Smooth muscle cell (in vitro differentiated cells): ENCODE results near the gene MACROH2A2. TPM values are rescaled to one million over a fixed set of nuclear protein-coding genes. Genes with fewer than 3 reads are reported as not detected.

Source experiments
- DNase-seq: peaks from one replicate; lab custom pipeline; 2025; ENCODE audit not compliant: unreplicated experiment; lab: John Stamatoyannopoulos, UW
- H2AFZ ChIP-seq: fragments of 200-600 bp; sonication (generic); 2 replicates; pipeline ENCODE4 v1.6.0; 2016; ENCODE audit warnings: antibody characterized with exemption, low read depth, mild to moderate bottlenecking
- H3F3A ChIP-seq: fragments of 200-600 bp; sonication (generic); 2 replicates; pipeline ENCODE4 v1.6.0; 2017; ENCODE audit warnings: antibody characterized with exemption, low read depth
- H3K27ac ChIP-seq: fragments of 200-600 bp; sonication (generic); 2 replicates; pipeline ENCODE4 v1.5.1; 2016; ENCODE audit warnings: low read depth, mild to moderate bottlenecking
- H3K27me3 ChIP-seq: fragments of 200-600 bp; sonication (generic); 2 replicates; pipeline ENCODE4 v1.6.1; 2016; ENCODE audit warnings: low read depth, mild to moderate bottlenecking
- H3K36me3 ChIP-seq: fragments of 200-600 bp; sonication (generic); 2 replicates; pipeline ENCODE4 v1.5.1; 2016; ENCODE audit warnings: low read depth
- H3K4me1 ChIP-seq: fragments of 200-600 bp; sonication (generic); 2 replicates; pipeline ENCODE4 v1.5.1; 2016; ENCODE audit warnings: low read depth
- H3K4me2 ChIP-seq: fragments of 200-600 bp; sonication (generic); 2 replicates; pipeline ENCODE4 v1.6.0; 2016; ENCODE audit warnings: mild to moderate bottlenecking
- H3K4me3 ChIP-seq: fragments of 200-600 bp; sonication (generic); 2 replicates; pipeline ENCODE4 v1.5.1; 2016; ENCODE audit warnings: mild to moderate bottlenecking
- H3K79me2 ChIP-seq: fragments of 200-600 bp; sonication (generic); 2 replicates; pipeline ENCODE4 v1.6.0; 2016; ENCODE audit warnings: low read depth, mild to moderate bottlenecking
- H3K9ac ChIP-seq: fragments of 200-600 bp; sonication (generic); 2 replicates; pipeline ENCODE4 v1.6.0; 2016; ENCODE audit warnings: low read depth
- H3K9me3 ChIP-seq: fragments of 200-600 bp; sonication (generic); replicated peaks from 2 replicates; pipeline ENCODE4 v1.5.1; 2016; ENCODE audit warnings: low read depth
- H4K20me1 ChIP-seq: fragments of 200-600 bp; sonication (generic); 2 replicates; pipeline ENCODE4 v1.6.0; 2016; ENCODE audit warnings: low read depth
- WGBS: methylation state at CpG from one replicate; pipeline ENCODE4 v1.1.7; 2016; ENCODE audit warnings: low lambda C conversion rate; 5-methylcytosine and 5-hydroxymethylcytosine counted together
- polyA plus RNA-seq: library from polyadenylated mRNA; unstranded; fragments of >200 nt; fragmentation: Nextera tagmentation; extraction: Ambion mirVana; gene quantifications from 2 replicates; pipeline ENCODE4 v1.2.1, GENCODE V29; 2016
- total RNA-seq: library from RNA; depleted of rRNA; stranded (reverse); fragments of >200 nt; gene quantifications from 2 replicates; pipeline ENCODE4 v1.2.3, GENCODE V29; 2014
- TF ChIP-seq, protein P1 (sequence below): fragments of 200-600 bp; sonication (generic); IDR thresholded peaks from 2 replicates; pipeline ENCODE4 v1.5.1; 2017; ENCODE audit warnings: borderline replicate concordance, mild to moderate bottlenecking, antibody characterized with exemption; ENCODE audit not compliant: insufficient read depth, poor library complexity, severe bottlenecking

The MACROH2A2 gene
- total and polyA plus RNA-seq, 2 experiments from 2014 or later = 13.4 to 14.0 TPM

DNA sequence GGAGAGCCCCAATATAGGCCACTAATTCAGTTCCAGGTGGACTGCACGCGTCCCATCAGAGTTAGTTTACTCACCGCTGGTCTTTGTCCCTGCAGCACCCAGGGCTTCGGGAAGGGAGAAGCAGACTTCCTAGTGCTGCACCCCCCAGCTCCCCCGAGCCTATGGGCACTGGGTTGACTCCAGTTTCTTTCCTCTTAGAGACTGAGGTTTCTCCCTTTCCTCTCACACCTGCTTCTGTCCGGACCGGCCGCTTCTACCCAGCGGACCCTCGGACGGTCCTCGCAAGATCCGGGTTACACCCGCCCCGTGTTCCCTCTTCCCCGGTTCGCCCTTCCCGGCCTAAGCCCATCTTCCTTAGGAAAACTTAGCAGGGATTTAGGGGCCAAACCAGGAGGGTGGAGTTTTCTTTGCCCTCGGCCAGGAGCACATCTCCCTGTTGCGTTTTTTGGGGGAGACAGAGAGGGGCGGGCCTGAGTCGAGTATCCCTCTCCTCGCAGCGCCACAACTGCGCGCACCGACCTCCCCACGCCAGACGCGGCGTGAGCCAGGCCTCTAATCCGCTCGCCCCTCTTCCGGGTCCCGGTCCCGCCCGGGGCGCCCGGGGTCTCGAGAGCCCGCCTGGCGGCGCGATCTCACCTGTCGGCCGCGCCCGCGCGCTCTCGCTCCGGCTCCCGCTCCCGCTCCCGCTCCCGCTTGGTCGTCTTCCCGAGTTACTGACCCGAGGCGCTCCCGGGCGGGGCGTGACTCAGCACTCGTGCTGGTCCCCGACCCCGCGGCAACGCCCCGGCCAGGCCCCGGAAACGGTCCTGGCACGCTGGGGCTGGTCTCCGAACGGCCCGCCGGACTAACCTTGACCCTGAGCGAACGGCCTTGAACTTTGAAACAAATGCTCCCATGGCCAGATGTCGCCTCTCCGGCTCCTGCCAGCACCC is 79.7 kb downstream of the MACROH2A2 start, which contains the start of gene AIFM2:
AIFM2 (minus strand) TSS at position 728 of the 932 bp plus-strand sequence. CDS start 8,741 bp downstream, outside the sequence.
- no peaks in the 10 kb centered on the region for H3F3A ChIP-seq
- no peaks in the 10 kb centered on the region for H3K79me2 ChIP-seq
- H3K27ac ChIP-seq = no peak within 1 kb of the TSS
- no peaks in the 10 kb centered on the region for H4K20me1 ChIP-seq
- 13% methylated on average over 49 of the region's 80 CpGs for WGBS
- peak within 1 kb of the TSS; percentile 87 for H2AFZ ChIP-seq
- no peaks in the 10 kb centered on the region for H3K9me3 ChIP-seq
- no peaks in the 10 kb centered on the region for H3K27me3 ChIP-seq
- peak; percentile 19 for DNase-seq
- peak within 1 kb of the TSS; percentile 96 for H3K4me2 ChIP-seq
- no peaks in the 10 kb centered on the region for H3K36me3 ChIP-seq
- TF ChIP-seq, protein P1, sequence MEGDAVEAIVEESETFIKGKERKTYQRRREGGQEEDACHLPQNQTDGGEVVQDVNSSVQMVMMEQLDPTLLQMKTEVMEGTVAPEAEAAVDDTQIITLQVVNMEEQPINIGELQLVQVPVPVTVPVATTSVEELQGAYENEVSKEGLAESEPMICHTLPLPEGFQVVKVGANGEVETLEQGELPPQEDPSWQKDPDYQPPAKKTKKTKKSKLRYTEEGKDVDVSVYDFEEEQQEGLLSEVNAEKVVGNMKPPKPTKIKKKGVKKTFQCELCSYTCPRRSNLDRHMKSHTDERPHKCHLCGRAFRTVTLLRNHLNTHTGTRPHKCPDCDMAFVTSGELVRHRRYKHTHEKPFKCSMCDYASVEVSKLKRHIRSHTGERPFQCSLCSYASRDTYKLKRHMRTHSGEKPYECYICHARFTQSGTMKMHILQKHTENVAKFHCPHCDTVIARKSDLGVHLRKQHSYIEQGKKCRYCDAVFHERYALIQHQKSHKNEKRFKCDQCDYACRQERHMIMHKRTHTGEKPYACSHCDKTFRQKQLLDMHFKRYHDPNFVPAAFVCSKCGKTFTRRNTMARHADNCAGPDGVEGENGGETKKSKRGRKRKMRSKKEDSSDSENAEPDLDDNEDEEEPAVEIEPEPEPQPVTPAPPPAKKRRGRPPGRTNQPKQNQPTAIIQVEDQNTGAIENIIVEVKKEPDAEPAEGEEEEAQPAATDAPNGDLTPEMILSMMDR = no peak
- H3K9ac ChIP-seq = peak within 1 kb of the TSS; percentile 72
- H3K4me3 ChIP-seq = peak within 1 kb of the TSS; percentile 67
- H3K4me1 ChIP-seq = peaks cover 3% of the 10 kb centered on the region

- peaks cover 3% of the 10 kb centered on the region for H3K4me1 ChIP-seq
- no peak overlapping the region for H3K27ac ChIP-seq
- TF ChIP-seq, protein P1 = no peak
- no peaks in the 10 kb centered on the region for H3K27me3 ChIP-seq
- no peaks in the 10 kb centered on the region for H3K36me3 ChIP-seq
- H3F3A ChIP-seq = no peaks in the 10 kb centered on the region
- DNase-seq = no peak
- H3K4me2 ChIP-seq = no peak overlapping the region
- no peak overlapping the region for H2AFZ ChIP-seq
- H4K20me1 ChIP-seq = no peaks in the 10 kb centered on the region
- no peaks in the 10 kb centered on the region for H3K9me3 ChIP-seq
- no peak overlapping the region for H3K4me3 ChIP-seq
- no peaks in the 10 kb centered on the region for H3K79me2 ChIP-seq
- 87% methylated on average over 3 of the region's 3 CpGs for WGBS
- H3K9ac ChIP-seq = no peak overlapping the region
Measured at GRCh38 chr10:70135046-70135445, 82.4 kb downstream of the MACROH2A2 start.

DNA sequence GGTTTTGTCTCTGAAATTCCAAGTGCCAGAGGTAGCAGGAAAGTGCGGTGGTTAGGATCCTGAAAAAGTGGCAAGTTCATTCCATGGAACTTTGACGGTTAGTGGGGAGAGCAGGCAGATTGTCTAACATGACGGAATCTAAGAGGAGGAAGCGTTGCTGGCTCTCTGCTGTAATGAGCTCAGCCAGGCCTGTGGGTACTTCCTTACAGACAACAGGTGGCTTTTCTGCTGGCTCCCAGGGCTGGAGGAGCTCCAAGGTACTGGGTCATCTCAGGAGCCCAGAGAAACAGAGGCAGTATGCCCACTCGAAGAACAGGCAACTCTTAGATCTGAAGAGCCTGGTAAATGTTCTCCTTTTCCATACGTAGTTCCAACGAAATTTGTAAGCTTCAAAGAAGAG is 83.0 kb downstream of the MACROH2A2 start:
- H3K4me1 ChIP-seq = peaks cover 3% of the 10 kb centered on the region
- H3K27ac ChIP-seq = no peak overlapping the region
- no peak overlapping the region for H3K4me2 ChIP-seq
- WGBS = 84% methylated on average over 7 of the region's 7 CpGs
- no peaks in the 10 kb centered on the region for H3K27me3 ChIP-seq
- H4K20me1 ChIP-seq = peaks cover 3% of the 10 kb centered on the region
- no peak overlapping the region for H2AFZ ChIP-seq
- no peaks in the 10 kb centered on the region for H3F3A ChIP-seq
- H3K4me3 ChIP-seq = no peak overlapping the region
- H3K79me2 ChIP-seq = no peaks in the 10 kb centered on the region
- no peak for DNase-seq
- TF ChIP-seq, protein P1 = no peak
- no peak overlapping the region for H3K9ac ChIP-seq
- no peaks in the 10 kb centered on the region for H3K36me3 ChIP-seq
- H3K9me3 ChIP-seq = no peaks in the 10 kb centered on the region
